Measurements from ENCODE around the gene FNDC3B.
"Not testable (repeated sequence)": the region's sequence is repeated elsewhere in the genome, so short reads cannot be mapped to it uniquely, and the experiment has no call there.

Gene FNDC3B

GRCh38 chr3:172034786-172035685, 4.3 kb upstream of the FNDC3B start:
- DNase-seq: no peak

GRCh38 chr3:172036541-172037215, 2.7 kb upstream of the FNDC3B start:
- no peak for DNase-seq

GRCh38 chr3:172038798-172039435, 461 bp upstream of the FNDC3B start:
- DNase-seq: no peak

GRCh38 chr3:172040078-172040980, 951 bp downstream of the FNDC3B start:
- DNase-seq: peak; percentile 49 to 53

- DNase-seq: no peak
These were observed 1.9 kb downstream of the FNDC3B start for GRCh38 chr3:172040981-172041963.

GRCh38 chr3:172042136-172042662, 2.8 kb downstream of the FNDC3B start:
- DNase-seq: no peak

GRCh38 chr3:172042663-172043179, 3.3 kb downstream of the FNDC3B start:
- not testable (repeated sequence) for DNase-seq

- DNase-seq: no peak
These were observed 3.9 kb downstream of the FNDC3B start for GRCh38 chr3:172043233-172043632.

GRCh38 chr3:172043766-172044165, 4.4 kb downstream of the FNDC3B start:
- no peak for DNase-seq

GRCh38 chr3:172044833-172045585, 5.6 kb downstream of the FNDC3B start:
- no peak for DNase-seq

GRCh38 chr3:172046268-172046915, 7.0 kb downstream of the FNDC3B start:
- no peak for DNase-seq

- DNase-seq: no peak
These were observed 8.3 kb downstream of the FNDC3B start for GRCh38 chr3:172047567-172048115.

GRCh38 chr3:172048599-172048998, 9.2 kb downstream of the FNDC3B start:
- DNase-seq: no peak

- DNase-seq: no peak
These were observed 12.1 kb downstream of the FNDC3B start for GRCh38 chr3:172051310-172051956.

- DNase-seq: no peak
These were observed 12.6 kb downstream of the FNDC3B start for GRCh38 chr3:172051957-172052354.

GRCh38 chr3:172052405-172052804, 13.0 kb downstream of the FNDC3B start:
- no peak for DNase-seq

- no peak for DNase-seq
These were observed 14.9 kb downstream of the FNDC3B start for GRCh38 chr3:172054115-172054764.

- no peak for DNase-seq
These were observed 17.0 kb downstream of the FNDC3B start for GRCh38 chr3:172056416-172056815.

Data from activated T-cell treated with anti-CD3 and anti-CD28 coated beads, Interleukin-2, amount 50 U/mL, for 48 hours (primary cell).